DMS79 (cell line): ENCODE results near the gene ZNF778.
"Not testable (repeated sequence)": the region's sequence is repeated elsewhere in the genome, so short reads cannot be mapped to it uniquely, and the experiment has no call there.

Source experiments
- DNase-seq: peaks from one replicate; lab custom pipeline; 2025; lab: John Stamatoyannopoulos, UW

The ZNF778 gene

GRCh38 chr16:89257757-89258465, 40.4 kb downstream of the ZNF778 start:
- no peak for DNase-seq

GRCh38 chr16:89259901-89260300, 42.4 kb downstream of the ZNF778 start:
- DNase-seq, result not testable (repeated sequence)

- no peak for DNase-seq
These were observed 44.4 kb downstream of the ZNF778 start for GRCh38 chr16:89261691-89262563.

- DNase-seq, result no peak
These were observed 47.5 kb downstream of the ZNF778 start for GRCh38 chr16:89264800-89265550.

- DNase-seq, result no peak
These were observed 48.1 kb downstream of the ZNF778 start for GRCh38 chr16:89265647-89266046.

- DNase-seq, result no peak
These were observed 49.1 kb downstream of the ZNF778 start for GRCh38 chr16:89266521-89267134.

GRCh38 chr16:89267746-89268145, 50.2 kb downstream of the ZNF778 start:
- DNase-seq, result not testable (repeated sequence)

- DNase-seq, result no peak
These were observed 51.1 kb downstream of the ZNF778 start for GRCh38 chr16:89268585-89268984.

GRCh38 chr16:89268987-89269735, 51.7 kb downstream of the ZNF778 start:
- no peak for DNase-seq

GRCh38 chr16:89269805-89270665, 52.5 kb downstream of the ZNF778 start:
- DNase-seq, result no peak

- DNase-seq, result no peak
These were observed 53.3 kb downstream of the ZNF778 start for GRCh38 chr16:89270666-89271345.

GRCh38 chr16:89272631-89273030, 55.1 kb downstream of the ZNF778 start:
- no peak for DNase-seq

GRCh38 chr16:89273741-89274472, 56.4 kb downstream of the ZNF778 start:
- no peak for DNase-seq

GRCh38 chr16:89274561-89275283, 57.2 kb downstream of the ZNF778 start:
- no peak for DNase-seq

- no peak for DNase-seq
These were observed 57.7 kb downstream of the ZNF778 start for GRCh38 chr16:89275284-89275584.

GRCh38 chr16:89275837-89276720, 58.6 kb downstream of the ZNF778 start:
- no peak for DNase-seq

- DNase-seq, result no peak
These were observed 59.5 kb downstream of the ZNF778 start for GRCh38 chr16:89277049-89277448.
